Measurements from ENCODE around the gene MIOX. TPM values are rescaled to one million over a fixed set of nuclear protein-coding genes. Genes with fewer than 3 reads are reported as not detected.

MIOX gene
- total and polyA plus RNA-seq, 10 of the 15 experiments (the other 5 are each of a cell fraction or from before 2014, with no cell fraction given) = 0.10 to 0.31 TPM; not detected in 8

GRCh38 chr22:50537765-50538164, 51.1 kb downstream of the MIOX start (continued):
- TF ChIP-seq, protein P1, sequence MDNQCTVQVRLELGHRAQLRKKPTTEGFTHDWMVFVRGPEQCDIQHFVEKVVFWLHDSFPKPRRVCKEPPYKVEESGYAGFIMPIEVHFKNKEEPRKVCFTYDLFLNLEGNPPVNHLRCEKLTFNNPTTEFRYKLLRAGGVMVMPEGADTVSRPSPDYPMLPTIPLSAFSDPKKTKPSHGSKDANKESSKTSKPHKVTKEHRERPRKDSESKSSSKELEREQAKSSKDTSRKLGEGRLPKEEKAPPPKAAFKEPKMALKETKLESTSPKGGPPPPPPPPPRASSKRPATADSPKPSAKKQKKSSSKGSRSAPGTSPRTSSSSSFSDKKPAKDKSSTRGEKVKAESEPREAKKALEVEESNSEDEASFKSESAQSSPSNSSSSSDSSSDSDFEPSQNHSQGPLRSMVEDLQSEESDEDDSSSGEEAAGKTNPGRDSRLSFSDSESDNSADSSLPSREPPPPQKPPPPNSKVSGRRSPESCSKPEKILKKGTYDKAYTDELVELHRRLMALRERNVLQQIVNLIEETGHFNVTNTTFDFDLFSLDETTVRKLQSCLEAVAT (IDR thresholded peaks at IDR 0.05) = peak; percentile 95
- TF ChIP-seq PAX5 (IDR thresholded peaks at IDR 0.05; ENCODE audit: borderline replicate concordance, low read depth, low read length) (no peak), GABPA (IDR thresholded peaks at IDR 0.05; ENCODE audit: low read depth) (no peak), ZBTB40 (IDR thresholded peaks at IDR 0.05; ENCODE audit: borderline replicate concordance) (0 out of 2 replicates have a peak, but pooled peaks have one; percentile 33), RBBP5 (conservative IDR thresholded peaks at IDR 0.05) (no peak)

Other genes with a start within 250 kb of the MIOX start
Only the 7 nearest of the 20 such genes appear.
- gene SBF1, start 11.8 kb upstream of the MIOX start, total RNA-seq (2014; rRNA removed) = 42.7 and 48.0 TPM in 2 replicates
- 14.6 and 16.1 TPM in 2 replicates for gene SBF1, start 11.8 kb upstream of the MIOX start, total RNA-seq (2014; rRNA removed; fragmentation: Illumina TruSeq; extraction: Trizol)
- gene SBF1, start 11.8 kb upstream of the MIOX start, total RNA-seq (2021) = 77.9 and 95.0 TPM in 2 replicates
- gene SBF1, start 11.8 kb upstream of the MIOX start, polyA plus RNA-seq (2011; rRNA removed) = 11.1 and 19.5 TPM in 2 replicates
- 1.2 and 7.4 TPM in 2 replicates for gene SBF1, start 11.8 kb upstream of the MIOX start, polyA plus RNA-seq (2014; fragmentation: Illumina TruSeq; extraction: Trizol)
- 1 to 10 TPM in 1 of 2 experiments, under 1 TPM in 1; 0.23 to 1.2 TPM for gene SBF1, start 11.8 kb upstream of the MIOX start, polyA plus RNA-seq (2014; fragmentation: Nextera tagmentation; extraction: Ambion mirVana)
- gene SBF1, start 11.8 kb upstream of the MIOX start, polyA plus RNA-seq (2014; rRNA removed) = 42.2 and 47.5 TPM in 2 replicates
- gene SBF1, start 11.8 kb upstream of the MIOX start, polyA plus RNA-seq (2016; fragmentation: Nextera tagmentation; extraction: Ambion mirVana) = 10 to 100 TPM; 10.0 to 28.6 TPM
- 0.06 and 0.16 TPM in 2 replicates for gene ADM2, start 5.3 kb upstream of the MIOX start, total RNA-seq (2014; rRNA removed)
- gene ADM2, start 5.3 kb upstream of the MIOX start, total RNA-seq (2014; rRNA removed; fragmentation: Illumina TruSeq; extraction: Trizol) = 0.04 TPM in 1 of 2 replicates, not detected in the other
- 0.31 and 0.48 TPM in 2 replicates for gene ADM2, start 5.3 kb upstream of the MIOX start, total RNA-seq (2021)
- 0.23 and 0.30 TPM in 2 replicates for gene ADM2, start 5.3 kb upstream of the MIOX start, polyA plus RNA-seq (2011; rRNA removed)
- gene ADM2, start 5.3 kb upstream of the MIOX start, polyA plus RNA-seq (2014; fragmentation: Illumina TruSeq; extraction: Trizol) = 0.04 TPM in 1 of 2 replicates, not detected in the other
- gene ADM2, start 5.3 kb upstream of the MIOX start, polyA plus RNA-seq (2014; fragmentation: Nextera tagmentation; extraction: Ambion mirVana) = under 1 TPM in 1 of 2 experiments, not detected in 1; 0.02 TPM
- gene ADM2, start 5.3 kb upstream of the MIOX start, polyA plus RNA-seq (2014; rRNA removed) = 0.14 and 0.33 TPM in 2 replicates
- under 1 TPM in 1 of 2 experiments, not detected in 1; 0.17 TPM for gene ADM2, start 5.3 kb upstream of the MIOX start, polyA plus RNA-seq (2016; fragmentation: Nextera tagmentation; extraction: Ambion mirVana)
- gene LMF2, start 20.8 kb downstream of the MIOX start, total RNA-seq (2014; rRNA removed) = 32.2 and 34.9 TPM in 2 replicates
- 5.5 and 5.7 TPM in 2 replicates for gene LMF2, start 20.8 kb downstream of the MIOX start, total RNA-seq (2014; rRNA removed; fragmentation: Illumina TruSeq; extraction: Trizol)
- gene LMF2, start 20.8 kb downstream of the MIOX start, total RNA-seq (2021) = 54.7 and 57.5 TPM in 2 replicates
- gene LMF2, start 20.8 kb downstream of the MIOX start, polyA plus RNA-seq (2011; rRNA removed) = 2.3 and 7.6 TPM in 2 replicates
- 0.44 and 3.4 TPM in 2 replicates for gene LMF2, start 20.8 kb downstream of the MIOX start, polyA plus RNA-seq (2014; fragmentation: Illumina TruSeq; extraction: Trizol)
- gene LMF2, start 20.8 kb downstream of the MIOX start, polyA plus RNA-seq (2014; fragmentation: Nextera tagmentation; extraction: Ambion mirVana) = under 1 TPM; 0.08 to 0.55 TPM
- gene LMF2, start 20.8 kb downstream of the MIOX start, polyA plus RNA-seq (2014; rRNA removed) = 49.4 and 61.2 TPM in 2 replicates
- 10 to 100 TPM; 36.2 to 39.5 TPM for gene LMF2, start 20.8 kb downstream of the MIOX start, polyA plus RNA-seq (2016; fragmentation: Nextera tagmentation; extraction: Ambion mirVana)
- gene NCAPH2, start 21.4 kb downstream of the MIOX start, total RNA-seq (2014; rRNA removed) = 78.5 and 86.1 TPM in 2 replicates
- gene NCAPH2, start 21.4 kb downstream of the MIOX start, total RNA-seq (2014; rRNA removed; fragmentation: Illumina TruSeq; extraction: Trizol) = 33.9 and 39.4 TPM in 2 replicates
- gene NCAPH2, start 21.4 kb downstream of the MIOX start, total RNA-seq (2021) = 99.8 and 110 TPM in 2 replicates
- gene NCAPH2, start 21.4 kb downstream of the MIOX start, polyA plus RNA-seq (2011; rRNA removed) = 18.4 and 31.9 TPM in 2 replicates
- 22.7 and 36.9 TPM in 2 replicates for gene NCAPH2, start 21.4 kb downstream of the MIOX start, polyA plus RNA-seq (2014; fragmentation: Illumina TruSeq; extraction: Trizol)
- gene NCAPH2, start 21.4 kb downstream of the MIOX start, polyA plus RNA-seq (2014; fragmentation: Nextera tagmentation; extraction: Ambion mirVana) = 10 to 100 TPM in 1 of 2 experiments, 1 to 10 TPM in 1; 5.0 to 16.9 TPM
- gene NCAPH2, start 21.4 kb downstream of the MIOX start, polyA plus RNA-seq (2014; rRNA removed) = 80.3 and 84.2 TPM in 2 replicates
- 10 to 100 TPM; 81.7 to 85.8 TPM for gene NCAPH2, start 21.4 kb downstream of the MIOX start, polyA plus RNA-seq (2016; fragmentation: Nextera tagmentation; extraction: Ambion mirVana)
- 2.8 and 4.4 TPM in 2 replicates for gene SCO2, start 38.7 kb downstream of the MIOX start, total RNA-seq (2014; rRNA removed)
- gene SCO2, start 38.7 kb downstream of the MIOX start, total RNA-seq (2014; rRNA removed; fragmentation: Illumina TruSeq; extraction: Trizol) = 0.32 and 0.36 TPM in 2 replicates
- 6.4 and 16.0 TPM in 2 replicates for gene SCO2, start 38.7 kb downstream of the MIOX start, total RNA-seq (2021)
- gene SCO2, start 38.7 kb downstream of the MIOX start, polyA plus RNA-seq (2011; rRNA removed) = 2.0 and 2.2 TPM in 2 replicates
- gene SCO2, start 38.7 kb downstream of the MIOX start, polyA plus RNA-seq (2014; fragmentation: Illumina TruSeq; extraction: Trizol) = 0.18 TPM in 1 of 2 replicates, not detected in the other
- gene SCO2, start 38.7 kb downstream of the MIOX start, polyA plus RNA-seq (2014; fragmentation: Nextera tagmentation; extraction: Ambion mirVana) = 1 to 10 TPM in 1 of 2 experiments, not detected in 1; 1.0 TPM
- 2.4 and 7.1 TPM in 2 replicates for gene SCO2, start 38.7 kb downstream of the MIOX start, polyA plus RNA-seq (2014; rRNA removed)
- 10 to 100 TPM; 14.0 to 16.0 TPM for gene SCO2, start 38.7 kb downstream of the MIOX start, polyA plus RNA-seq (2016; fragmentation: Nextera tagmentation; extraction: Ambion mirVana)
- gene TYMP, start 43.2 kb downstream of the MIOX start, total RNA-seq (2014; rRNA removed) = 39.8 and 40.8 TPM in 2 replicates
- 8.9 and 9.8 TPM in 2 replicates for gene TYMP, start 43.2 kb downstream of the MIOX start, total RNA-seq (2014; rRNA removed; fragmentation: Illumina TruSeq; extraction: Trizol)
- 53.2 and 53.9 TPM in 2 replicates for gene TYMP, start 43.2 kb downstream of the MIOX start, total RNA-seq (2021)
- gene TYMP, start 43.2 kb downstream of the MIOX start, polyA plus RNA-seq (2011; rRNA removed) = 8.8 and 21.0 TPM in 2 replicates
- gene TYMP, start 43.2 kb downstream of the MIOX start, polyA plus RNA-seq (2014; fragmentation: Illumina TruSeq; extraction: Trizol) = 3.0 and 5.6 TPM in 2 replicates
- under 1 TPM; 0.42 to 0.91 TPM for gene TYMP, start 43.2 kb downstream of the MIOX start, polyA plus RNA-seq (2014; fragmentation: Nextera tagmentation; extraction: Ambion mirVana)
- gene TYMP, start 43.2 kb downstream of the MIOX start, polyA plus RNA-seq (2014; rRNA removed) = 55.7 and 57.8 TPM in 2 replicates
- 10 to 100 TPM; 28.3 to 37.7 TPM for gene TYMP, start 43.2 kb downstream of the MIOX start, polyA plus RNA-seq (2016; fragmentation: Nextera tagmentation; extraction: Ambion mirVana)
- 1.3 and 1.5 TPM in 2 replicates for gene KLHDC7B, start 59.0 kb downstream of the MIOX start, total RNA-seq (2014; rRNA removed)
- gene KLHDC7B, start 59.0 kb downstream of the MIOX start, total RNA-seq (2014; rRNA removed; fragmentation: Illumina TruSeq; extraction: Trizol) = 0.32 and 0.63 TPM in 2 replicates
- gene KLHDC7B, start 59.0 kb downstream of the MIOX start, total RNA-seq (2021) = 1.1 and 1.7 TPM in 2 replicates
- not detected in 2 replicates for gene KLHDC7B, start 59.0 kb downstream of the MIOX start, polyA plus RNA-seq (2011; rRNA removed)
- 0.59 and 0.65 TPM in 2 replicates for gene KLHDC7B, start 59.0 kb downstream of the MIOX start, polyA plus RNA-seq (2014; fragmentation: Illumina TruSeq; extraction: Trizol)
- gene KLHDC7B, start 59.0 kb downstream of the MIOX start, polyA plus RNA-seq (2014; fragmentation: Nextera tagmentation; extraction: Ambion mirVana) = under 1 TPM in 1 of 2 experiments, not detected in 1; 0.05 TPM
- 1.8 and 2.2 TPM in 2 replicates for gene KLHDC7B, start 59.0 kb downstream of the MIOX start, polyA plus RNA-seq (2014; rRNA removed)
- gene KLHDC7B, start 59.0 kb downstream of the MIOX start, polyA plus RNA-seq (2016; fragmentation: Nextera tagmentation; extraction: Ambion mirVana) = 1 to 10 TPM in 1 of 2 experiments, under 1 TPM in 1; 0.72 to 1.1 TPM